HepG2 (cell line): ENCODE data around the gene LSR. TPM values are rescaled to one million over a fixed set of nuclear protein-coding genes. Genes with fewer than 3 reads are reported as not detected.

ENCODE experiments used
- ATAD3A ChIP-seq: sonication (generic); formaldehyde crosslinking; IDR thresholded peaks from 2 replicates; pipeline ENCODE4 v1.4.0; 2020; ENCODE audit warnings: missing genetic modification reagents
- DNMT1 ChIP-seq: sonication (generic); formaldehyde crosslinking; IDR thresholded peaks from 2 replicates; pipeline ENCODE4 v1.5.1; 2020; ENCODE audit warnings: mild to moderate bottlenecking, missing genetic modification reagents
- ELF4 ChIP-seq: sonication (generic); formaldehyde crosslinking; IDR thresholded peaks from 2 replicates; pipeline ENCODE4 v1.5.0; 2020; ENCODE audit warnings: missing genetic modification reagents, mild to moderate bottlenecking, moderate library complexity, borderline replicate concordance
- EP300 ChIP-seq, 3 experiments: sonication (generic) in 1 of 3; formaldehyde crosslinking in 1 of 3; IDR thresholded peaks; 2 replicates each; pipeline versions ENCODE4 v1.5.1 to v1.6.1; 2011 to 2020; ENCODE audit warnings: low read depth in 2 of 3, low read length in 2 of 3, borderline replicate concordance in 1 of 3, improper control_type of control experiment in 1 of 3, mild to moderate bottlenecking in 1 of 3, missing genetic modification reagents in 1 of 3, moderate library complexity in 1 of 3
- FOXC1 ChIP-seq: sonication (generic); formaldehyde crosslinking; IDR thresholded peaks from 2 replicates; pipeline ENCODE4 v1.8.0; 2022; ENCODE audit warnings: mild to moderate bottlenecking, missing genetic modification reagents, borderline replicate concordance
- FOXP1 ChIP-seq, 2 experiments: fragments of 450-650 bp in 1 of 2; IDR thresholded peaks; 2 replicates each; pipeline ENCODE4 v1.6.1; 2017 to 2018; ENCODE audit warnings: antibody characterized with exemption in 1 of 2
- KLF6 ChIP-seq: IDR thresholded peaks from 2 replicates; pipeline ENCODE4 v1.8.0; 2016; ENCODE audit warnings: missing biosample characterization, missing genetic modification reagents
- MAFK ChIP-seq, 2 experiments: IDR thresholded peaks in 1 of 2; conservative IDR thresholded peaks in 1 of 2; 2 replicates each; pipeline ENCODE4 v1.6.1; 2011; ENCODE audit warnings: improper control_type of control experiment in 2 of 2, low read length in 2 of 2
- MBD4 ChIP-seq: IDR thresholded peaks from 2 replicates; pipeline ENCODE4 v1.6.1; 2012; ENCODE audit warnings: low read length, inconsistent platforms, borderline replicate concordance
- MTF1 ChIP-seq: sonication (generic); formaldehyde crosslinking; IDR thresholded peaks from 2 replicates; pipeline ENCODE4 v1.5.0; 2020; ENCODE audit warnings: missing genetic modification reagents
- PHF21A ChIP-seq: sonication (generic); formaldehyde crosslinking; IDR thresholded peaks from 2 replicates; pipeline ENCODE4 v1.5.0; 2020; ENCODE audit warnings: mild to moderate bottlenecking, missing genetic modification reagents
- POLR2A ChIP-seq, 2 experiments: IDR thresholded peaks; 2 replicates each; pipeline ENCODE4 v1.6.1; 2011; ENCODE audit warnings: low read depth in 2 of 2, low read length in 2 of 2, mild to moderate bottlenecking in 1 of 2, moderate library complexity in 1 of 2; ENCODE audit not compliant: insufficient read depth in 1 of 2
- POLR2AphosphoS5 ChIP-seq: IDR thresholded peaks from 2 replicates; pipeline ENCODE4 v1.6.1; 2012; ENCODE audit warnings: low read depth, low read length
- POLR2G ChIP-seq: fragments of 200-400 bp; formaldehyde crosslinking; IDR thresholded peaks from 2 replicates; pipeline ENCODE4 v1.6.1; 2018; ENCODE audit warnings: mild to moderate bottlenecking, low read depth, low read length, moderate library complexity
- RFX5 ChIP-seq: IDR thresholded peaks from 2 replicates; pipeline ENCODE4 v1.6.1; 2011; ENCODE audit warnings: low read depth, low read length, improper control_type of control experiment
- SPEN ChIP-seq: sonication (generic); formaldehyde crosslinking; IDR thresholded peaks from 2 replicates; pipeline ENCODE4 v1.5.1; 2020; ENCODE audit warnings: low read depth, mild to moderate bottlenecking, missing genetic modification reagents
- THYN1 ChIP-seq: sonication (generic); formaldehyde crosslinking; IDR thresholded peaks from 2 replicates; pipeline ENCODE4 v1.8.1; 2023; ENCODE audit warnings: low read depth, mild to moderate bottlenecking, moderate library complexity, missing genetic modification reagents, borderline replicate concordance
- ZKSCAN8 ChIP-seq: IDR thresholded peaks from 2 replicates; pipeline ENCODE4 v1.6.1; 2016; ENCODE audit warnings: borderline replicate concordance, missing genetic modification reagents, missing compliant biosample characterization
- ZNF451 ChIP-seq: sonication (generic); formaldehyde crosslinking; IDR thresholded peaks from 2 replicates; pipeline ENCODE4 v1.5.0; 2020; ENCODE audit warnings: mild to moderate bottlenecking, missing genetic modification reagents
- ZNF605 ChIP-seq: sonication (generic); formaldehyde crosslinking; IDR thresholded peaks from 2 replicates; pipeline ENCODE4 v1.8.0; 2022; ENCODE audit warnings: mild to moderate bottlenecking, missing genetic modification reagents
- ZNF879 ChIP-seq: sonication (generic); formaldehyde crosslinking; IDR thresholded peaks from 2 replicates; pipeline ENCODE4 v1.8.1; 2023; ENCODE audit warnings: missing genetic modification reagents
- polyA plus RNA-seq, 8 experiments: library from polyadenylated mRNA; depleted of rRNA in 3 of 8; stranded (reverse) in 7 of 8; unstranded in 1 of 8; fragments of >200 nt; fragmentation: Illumina TruSeq in 4 of 8; extraction: Trizol in 4 of 8; gene quantifications; 2 replicates each; pipeline versions ENCODE4 v1.2.1 to v1.2.3, GENCODE V29; 2011 to 2016; ENCODE audit warnings: low read depth in 4 of 8, missing spikeins in 1 of 8, mixed read lengths in 1 of 8; ENCODE audit not compliant: insufficient read depth in 1 of 8
- total RNA-seq, 5 experiments: library from RNA; depleted of rRNA; stranded (reverse); fragments of >200 nt; fragmentation: Illumina TruSeq; extraction: Trizol; gene quantifications; 2 replicates each; pipeline ENCODE4 v1.2.3, GENCODE V29; 2016; ENCODE audit warnings: low read depth in 1 of 5
- TF ChIP-seq, protein P1 (sequence below): sonication (generic); formaldehyde crosslinking; conservative IDR thresholded peaks from 2 replicates; pipeline ENCODE4 v1.4.0; 2020; ENCODE audit warnings: missing genetic modification reagents
- TF ChIP-seq, protein P2 (sequence below): IDR thresholded peaks from 2 replicates; pipeline ENCODE4 v1.6.1; 2018; ENCODE audit warnings: missing genetic modification reagents
- TF ChIP-seq, protein P3 (sequence below): sonication (generic); formaldehyde crosslinking; conservative IDR thresholded peaks from 2 replicates; pipeline ENCODE4 v1.4.0; 2020; ENCODE audit warnings: missing genetic modification reagents
- TF ChIP-seq, protein P4 (sequence below): sonication (generic); formaldehyde crosslinking; IDR thresholded peaks from 2 replicates; pipeline ENCODE4 v1.8.1; 2023; ENCODE audit warnings: mild to moderate bottlenecking, missing genetic modification reagents

The LSR gene
- total and polyA plus RNA-seq, 2 of the 13 experiments (the other 11 are each of a cell fraction or from before 2014, with no cell fraction given), result 29.2 to 79.2 TPM

DNA sequence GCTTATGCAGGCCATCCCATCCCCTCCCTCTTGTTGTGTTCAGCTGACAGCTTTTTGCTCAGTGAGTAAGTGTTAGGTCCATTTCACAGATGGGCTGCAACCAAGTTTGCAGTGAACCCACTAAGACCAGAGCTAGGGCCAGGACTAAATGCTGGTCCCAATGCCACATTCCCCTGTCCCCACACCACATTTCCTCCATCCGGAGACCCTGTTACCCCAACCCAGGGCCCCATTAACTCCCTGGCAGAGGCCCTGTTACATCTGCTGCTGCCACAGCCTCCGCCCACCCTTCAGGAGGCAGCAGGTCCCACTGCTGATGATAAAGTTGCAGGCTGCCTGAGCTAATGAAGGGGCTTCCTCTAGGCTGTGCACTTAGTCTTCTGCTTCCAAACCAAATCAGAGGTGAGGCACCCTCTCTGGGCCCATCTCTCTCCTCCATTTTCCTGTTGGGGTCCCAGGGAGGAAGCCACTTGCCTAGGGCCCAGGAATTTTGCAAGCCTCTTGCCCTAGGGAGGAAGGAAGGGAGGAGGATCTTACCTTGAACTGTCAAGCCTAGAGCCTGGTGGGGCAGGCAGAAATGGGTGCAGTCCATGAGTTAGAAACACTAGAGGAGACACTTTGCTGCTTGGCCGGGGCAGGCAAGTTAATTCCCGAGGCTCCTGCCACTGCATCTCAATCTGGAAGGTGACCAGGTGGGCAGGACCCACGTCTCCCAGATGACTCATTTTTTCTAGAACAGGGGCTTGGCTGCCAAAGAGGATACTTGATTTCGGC, 16.5 kb downstream of the LSR start (continued):
- TF ChIP-seq, protein P1, sequence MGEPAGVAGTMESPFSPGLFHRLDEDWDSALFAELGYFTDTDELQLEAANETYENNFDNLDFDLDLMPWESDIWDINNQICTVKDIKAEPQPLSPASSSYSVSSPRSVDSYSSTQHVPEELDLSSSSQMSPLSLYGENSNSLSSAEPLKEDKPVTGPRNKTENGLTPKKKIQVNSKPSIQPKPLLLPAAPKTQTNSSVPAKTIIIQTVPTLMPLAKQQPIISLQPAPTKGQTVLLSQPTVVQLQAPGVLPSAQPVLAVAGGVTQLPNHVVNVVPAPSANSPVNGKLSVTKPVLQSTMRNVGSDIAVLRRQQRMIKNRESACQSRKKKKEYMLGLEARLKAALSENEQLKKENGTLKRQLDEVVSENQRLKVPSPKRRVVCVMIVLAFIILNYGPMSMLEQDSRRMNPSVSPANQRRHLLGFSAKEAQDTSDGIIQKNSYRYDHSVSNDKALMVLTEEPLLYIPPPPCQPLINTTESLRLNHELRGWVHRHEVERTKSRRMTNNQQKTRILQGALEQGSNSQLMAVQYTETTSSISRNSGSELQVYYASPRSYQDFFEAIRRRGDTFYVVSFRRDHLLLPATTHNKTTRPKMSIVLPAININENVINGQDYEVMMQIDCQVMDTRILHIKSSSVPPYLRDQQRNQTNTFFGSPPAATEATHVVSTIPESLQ, result no peak
- TF ChIP-seq THYN1 (CRISPR knock-in tag) (no peak), RFX5 (no peak), SPEN (CRISPR knock-in tag) (no peak), ZNF879 (CRISPR knock-in tag) (no peak), POLR2A (IDR thresholded peaks at IDR 0.05; ENCODE audit: insufficient read depth in 1 of 2, low read depth in 2 of 2, low read length in 2 of 2) (peak; percentile 5 to 16; a peak in 2 of 4 replicates), KLF6 (CRISPR knock-in tag) (no peak), DNMT1 (CRISPR knock-in tag) (no peak), ATAD3A (CRISPR knock-in tag) (no peak), EP300 (IDR thresholded peaks at IDR 0.05; ENCODE audit: low read depth in 2 of 2, low read length in 2 of 2) (no peak), EP300 (CRISPR knock-in tag; IDR thresholded peaks at IDR 0.05; ENCODE audit: borderline replicate concordance) (no peak), POLR2G (peak; percentile 24; the same call in 1 of the 2 replicates), MTF1 (CRISPR knock-in tag) (no peak), FOXP1 (IDR thresholded peaks at IDR 0.05) (no peak), FOXP1 (CRISPR knock-in tag; IDR thresholded peaks at IDR 0.05) (no peak), POLR2AphosphoS5 (peak; percentile 49; the same call in 1 of the 2 replicates), MAFK (conservative IDR thresholded peaks at IDR 0.05 in 1 of 2, IDR thresholded peaks at IDR 0.05 in 1 of 2; ENCODE audit: low read length in 2 of 2) (no peak), ZNF605 (no peak), FOXC1 (CRISPR knock-in tag) (no peak), ZKSCAN8 (CRISPR knock-in tag) (no peak), ELF4 (CRISPR knock-in tag) (no peak), MBD4 (no peak), ZNF451 (no peak), PHF21A (CRISPR knock-in tag) (no peak)
- TF ChIP-seq, protein P2, sequence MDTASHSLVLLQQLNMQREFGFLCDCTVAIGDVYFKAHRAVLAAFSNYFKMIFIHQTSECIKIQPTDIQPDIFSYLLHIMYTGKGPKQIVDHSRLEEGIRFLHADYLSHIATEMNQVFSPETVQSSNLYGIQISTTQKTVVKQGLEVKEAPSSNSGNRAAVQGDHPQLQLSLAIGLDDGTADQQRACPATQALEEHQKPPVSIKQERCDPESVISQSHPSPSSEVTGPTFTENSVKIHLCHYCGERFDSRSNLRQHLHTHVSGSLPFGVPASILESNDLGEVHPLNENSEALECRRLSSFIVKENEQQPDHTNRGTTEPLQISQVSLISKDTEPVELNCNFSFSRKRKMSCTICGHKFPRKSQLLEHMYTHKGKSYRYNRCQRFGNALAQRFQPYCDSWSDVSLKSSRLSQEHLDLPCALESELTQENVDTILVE (CRISPR knock-in tag), result no peak
- TF ChIP-seq, protein P3, sequence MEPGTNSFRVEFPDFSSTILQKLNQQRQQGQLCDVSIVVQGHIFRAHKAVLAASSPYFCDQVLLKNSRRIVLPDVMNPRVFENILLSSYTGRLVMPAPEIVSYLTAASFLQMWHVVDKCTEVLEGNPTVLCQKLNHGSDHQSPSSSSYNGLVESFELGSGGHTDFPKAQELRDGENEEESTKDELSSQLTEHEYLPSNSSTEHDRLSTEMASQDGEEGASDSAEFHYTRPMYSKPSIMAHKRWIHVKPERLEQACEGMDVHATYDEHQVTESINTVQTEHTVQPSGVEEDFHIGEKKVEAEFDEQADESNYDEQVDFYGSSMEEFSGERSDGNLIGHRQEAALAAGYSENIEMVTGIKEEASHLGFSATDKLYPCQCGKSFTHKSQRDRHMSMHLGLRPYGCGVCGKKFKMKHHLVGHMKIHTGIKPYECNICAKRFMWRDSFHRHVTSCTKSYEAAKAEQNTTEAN (CRISPR knock-in tag), result no peak
- TF ChIP-seq, protein P4, sequence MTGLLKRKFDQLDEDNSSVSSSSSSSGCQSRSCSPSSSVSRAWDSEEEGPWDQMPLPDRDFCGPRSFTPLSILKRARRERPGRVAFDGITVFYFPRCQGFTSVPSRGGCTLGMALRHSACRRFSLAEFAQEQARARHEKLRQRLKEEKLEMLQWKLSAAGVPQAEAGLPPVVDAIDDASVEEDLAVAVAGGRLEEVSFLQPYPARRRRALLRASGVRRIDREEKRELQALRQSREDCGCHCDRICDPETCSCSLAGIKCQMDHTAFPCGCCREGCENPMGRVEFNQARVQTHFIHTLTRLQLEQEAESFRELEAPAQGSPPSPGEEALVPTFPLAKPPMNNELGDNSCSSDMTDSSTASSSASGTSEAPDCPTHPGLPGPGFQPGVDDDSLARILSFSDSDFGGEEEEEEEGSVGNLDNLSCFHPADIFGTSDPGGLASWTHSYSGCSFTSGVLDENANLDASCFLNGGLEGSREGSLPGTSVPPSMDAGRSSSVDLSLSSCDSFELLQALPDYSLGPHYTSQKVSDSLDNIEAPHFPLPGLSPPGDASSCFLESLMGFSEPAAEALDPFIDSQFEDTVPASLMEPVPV (CRISPR knock-in tag), result no peak
- TF ChIP-seq, all 625 proteins: peak for 9
